HepG2 (cell line): ENCODE measurements around the gene NMRAL1. TPM values are rescaled to one million over a fixed set of nuclear protein-coding genes. Genes with fewer than 3 reads are reported as not detected.
A peak's percentile ranks its signal among the peaks of the same experiment; 100 is the strongest.

Experiments used
- ASH2L ChIP-seq: fragments of 300-600, 200-600 bp; sonication (generic); IDR thresholded peaks from 2 replicates; pipeline ENCODE4 v1.7.0; 2017; ENCODE audit warnings: low read depth, mild to moderate bottlenecking, moderate library complexity, mixed read lengths, low read length; ENCODE audit not compliant: insufficient read length
- CREB1 ChIP-seq, 2 experiments: fragments of 450-650 bp in 1 of 2; IDR thresholded peaks; 2 replicates each; pipeline ENCODE4 v1.6.1; 2016 to 2017; ENCODE audit warnings: control low read depth in 1 of 2, mild to moderate bottlenecking in 1 of 2, missing compliant biosample characterization in 1 of 2, missing genetic modification characterization in 1 of 2
- DNMT3B ChIP-seq: conservative IDR thresholded peaks from 2 replicates; pipeline ENCODE4 v1.6.1; 2016; ENCODE audit warnings: missing biosample characterization, control low read depth
- ETV5 ChIP-seq: IDR thresholded peaks from 2 replicates; pipeline ENCODE4 v1.6.1; 2018; ENCODE audit warnings: missing biosample characterization, missing genetic modification reagents, inconsistent platforms, borderline replicate concordance
- HNRNPH1 ChIP-seq: fragments of 200-400 bp; formaldehyde crosslinking; optimal IDR thresholded peaks from 2 replicates; pipeline ENCODE3; 2017; ENCODE audit warnings: mild to moderate bottlenecking, low read depth, low read length
- HOXA9 ChIP-seq: sonication (generic); formaldehyde crosslinking; IDR thresholded peaks from 2 replicates; pipeline ENCODE4 v1.8.1; 2022; ENCODE audit warnings: missing genetic modification reagents, mild to moderate bottlenecking, moderate library complexity, borderline replicate concordance
- HOXD1 ChIP-seq: sonication (generic); formaldehyde crosslinking; IDR thresholded peaks from 2 replicates; pipeline ENCODE4 v1.5.0; 2020; ENCODE audit warnings: missing genetic modification reagents
- NKX3-1 ChIP-seq: sonication (generic); formaldehyde crosslinking; IDR thresholded peaks from 2 replicates; pipeline ENCODE4 v1.5.0; 2020; ENCODE audit warnings: missing genetic modification reagents
- NRL ChIP-seq: sonication (generic); formaldehyde crosslinking; IDR thresholded peaks from 2 replicates; pipeline ENCODE4 v1.5.0; 2020; ENCODE audit warnings: missing genetic modification reagents, mild to moderate bottlenecking, moderate library complexity, borderline replicate concordance
- RBM22 ChIP-seq: fragments of 200-400 bp; formaldehyde crosslinking; optimal IDR thresholded peaks from 2 replicates; pipeline ENCODE3; 2017; ENCODE audit warnings: mild to moderate bottlenecking, low read length, moderate library complexity
- SNAPC2 ChIP-seq: sonication (generic); formaldehyde crosslinking; IDR thresholded peaks from 2 replicates; pipeline ENCODE4 v1.8.1; 2022; ENCODE audit warnings: mild to moderate bottlenecking, missing genetic modification reagents
- TARDBP ChIP-seq: sonication (generic); formaldehyde crosslinking; IDR thresholded peaks from 2 replicates; pipeline ENCODE4 v1.8.0; 2022; ENCODE audit warnings: mild to moderate bottlenecking, missing genetic modification reagents
- ZIK1 ChIP-seq: sonication (generic); formaldehyde crosslinking; IDR thresholded peaks from 2 replicates; pipeline ENCODE4 v1.5.0; 2020; ENCODE audit warnings: mild to moderate bottlenecking, low read depth, missing genetic modification reagents, borderline replicate concordance
- ZNF124 ChIP-seq: sonication (generic); formaldehyde crosslinking; IDR thresholded peaks from 2 replicates; pipeline ENCODE4 v1.4.0; 2020; ENCODE audit warnings: missing genetic modification reagents
- ZNF136 ChIP-seq: sonication (generic); formaldehyde crosslinking; IDR thresholded peaks from 2 replicates; pipeline ENCODE4 v1.8.1; 2022; ENCODE audit warnings: low read depth, mild to moderate bottlenecking, moderate library complexity, missing genetic modification reagents
- ZNF143 ChIP-seq: sonication (generic); formaldehyde crosslinking; IDR thresholded peaks from 2 replicates; pipeline ENCODE4 v1.4.0; 2020; ENCODE audit warnings: missing genetic modification reagents
- ZNF30 ChIP-seq: sonication (generic); formaldehyde crosslinking; IDR thresholded peaks from 2 replicates; pipeline ENCODE4 v1.5.0; 2020; ENCODE audit warnings: mild to moderate bottlenecking, missing genetic modification reagents
- ZNF343 ChIP-seq: sonication (generic); formaldehyde crosslinking; IDR thresholded peaks from 2 replicates; pipeline ENCODE4 v1.4.0; 2020; ENCODE audit warnings: mild to moderate bottlenecking, missing genetic modification reagents
- ZNF446 ChIP-seq: sonication (generic); formaldehyde crosslinking; IDR thresholded peaks from 2 replicates; pipeline ENCODE4 v1.5.0; 2020; ENCODE audit warnings: mild to moderate bottlenecking, missing genetic modification reagents
- ZNF468 ChIP-seq: sonication (generic); formaldehyde crosslinking; IDR thresholded peaks from 2 replicates; pipeline ENCODE4 v1.8.0; 2022; ENCODE audit warnings: mild to moderate bottlenecking, moderate library complexity, missing genetic modification reagents
- ZNF605 ChIP-seq: sonication (generic); formaldehyde crosslinking; IDR thresholded peaks from 2 replicates; pipeline ENCODE4 v1.8.0; 2022; ENCODE audit warnings: mild to moderate bottlenecking, missing genetic modification reagents
- ZNF670 ChIP-seq: sonication (generic); formaldehyde crosslinking; IDR thresholded peaks from 2 replicates; pipeline ENCODE4 v1.8.0; 2022; ENCODE audit warnings: mild to moderate bottlenecking, missing genetic modification reagents, borderline replicate concordance
- ZNF672 ChIP-seq: sonication (generic); formaldehyde crosslinking; IDR thresholded peaks from 2 replicates; pipeline ENCODE4 v1.8.1; 2022; ENCODE audit warnings: missing genetic modification reagents
- ZNF746 ChIP-seq: sonication (generic); formaldehyde crosslinking; IDR thresholded peaks from 2 replicates; pipeline ENCODE4 v1.8.0; 2022; ENCODE audit warnings: mild to moderate bottlenecking, missing genetic modification reagents
- ZNF780A ChIP-seq: sonication (generic); formaldehyde crosslinking; IDR thresholded peaks from 2 replicates; pipeline ENCODE4 v1.8.0; 2022; ENCODE audit warnings: mild to moderate bottlenecking, missing genetic modification reagents, moderate library complexity
- polyA plus RNA-seq, 8 experiments: library from polyadenylated mRNA; depleted of rRNA in 3 of 8; stranded (reverse) in 7 of 8; unstranded in 1 of 8; fragments of >200 nt; fragmentation: Illumina TruSeq in 4 of 8; extraction: Trizol in 4 of 8; gene quantifications; 2 replicates each; pipeline versions ENCODE4 v1.2.1 to v1.2.3, GENCODE V29; 2011 to 2016; ENCODE audit warnings: low read depth in 4 of 8, missing spikeins in 1 of 8, mixed read lengths in 1 of 8; ENCODE audit not compliant: insufficient read depth in 1 of 8
- total RNA-seq, 5 experiments: library from RNA; depleted of rRNA; stranded (reverse); fragments of >200 nt; fragmentation: Illumina TruSeq; extraction: Trizol; gene quantifications; 2 replicates each; pipeline ENCODE4 v1.2.3, GENCODE V29; 2016; ENCODE audit warnings: low read depth in 1 of 5
- TF ChIP-seq, protein P1 (sequence below): sonication (generic); formaldehyde crosslinking; IDR thresholded peaks from 2 replicates; pipeline ENCODE4 v1.8.1; 2023; ENCODE audit warnings: mild to moderate bottlenecking, missing genetic modification reagents
- TF ChIP-seq, protein P2 (sequence below): fragments of 450-650 bp; IDR thresholded peaks from 2 replicates; pipeline ENCODE4 v1.6.1; 2017
- TF ChIP-seq, protein P3 (sequence below): IDR thresholded peaks from 2 replicates; pipeline ENCODE4 v1.6.1; 2016; ENCODE audit warnings: low read depth, borderline replicate concordance

The NMRAL1 gene
- total and polyA plus RNA-seq, 2 of the 13 experiments (the other 11 are each of a cell fraction or from before 2014, with no cell fraction given): 30.8 to 33.1 TPM

DNA sequence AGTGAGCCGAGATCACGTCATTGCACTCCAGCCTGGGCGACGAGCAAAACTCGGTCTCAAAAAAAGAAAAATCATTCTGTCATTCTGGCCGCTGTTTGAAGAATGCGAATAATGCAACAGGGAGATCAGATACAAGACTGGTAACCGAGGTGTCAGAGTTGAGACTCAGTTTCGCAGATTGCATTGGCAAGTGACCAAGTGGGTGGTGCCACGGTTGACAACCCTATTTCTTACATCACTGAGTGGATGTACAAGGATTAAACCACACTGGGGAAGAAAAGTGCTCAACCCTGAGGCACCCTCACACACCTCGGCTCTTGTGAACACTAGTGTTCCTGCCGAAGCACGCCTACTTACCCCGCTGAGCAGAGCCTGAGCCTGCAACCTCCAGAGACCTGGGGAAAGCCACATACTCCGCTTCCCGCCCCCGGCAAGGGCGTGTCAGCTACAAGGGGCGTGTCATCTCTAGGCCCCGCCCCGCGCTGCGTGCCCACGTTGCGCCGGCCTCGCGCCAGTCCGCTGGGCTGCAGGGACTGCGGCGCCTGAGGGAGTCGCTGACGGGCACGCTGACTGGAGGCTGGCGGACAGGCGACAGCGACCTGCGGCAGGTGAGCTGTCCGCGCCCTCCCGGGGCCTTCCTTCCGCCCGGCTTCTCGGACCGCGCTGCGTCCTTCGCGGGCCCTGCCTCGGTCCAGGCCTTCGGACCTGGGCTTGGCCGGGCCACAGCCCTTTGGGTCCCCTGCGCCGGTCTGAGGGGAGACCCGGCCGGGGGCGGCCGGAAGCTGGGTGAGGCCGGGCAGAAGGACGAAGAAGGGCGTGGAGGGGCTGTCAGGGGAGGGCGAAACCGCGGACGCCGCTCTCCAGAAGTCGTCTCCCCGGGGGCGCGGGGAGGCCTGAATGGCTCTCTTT is 1.7 kb upstream of the NMRAL1 start, which contains the start of gene HMOX2 (continued):
- TF ChIP-seq, protein P1, sequence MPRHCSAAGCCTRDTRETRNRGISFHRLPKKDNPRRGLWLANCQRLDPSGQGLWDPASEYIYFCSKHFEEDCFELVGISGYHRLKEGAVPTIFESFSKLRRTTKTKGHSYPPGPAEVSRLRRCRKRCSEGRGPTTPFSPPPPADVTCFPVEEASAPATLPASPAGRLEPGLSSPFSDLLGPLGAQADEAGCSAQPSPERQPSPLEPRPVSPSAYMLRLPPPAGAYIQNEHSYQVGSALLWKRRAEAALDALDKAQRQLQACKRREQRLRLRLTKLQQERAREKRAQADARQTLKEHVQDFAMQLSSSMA (CRISPR knock-in tag): no peak; the same call in 1 of the 2 replicates
- no peak for TF ChIP-seq ZNF446 (CRISPR knock-in tag)
- TF ChIP-seq ZNF143: peak; percentile 50; the same call in 1 of the 2 replicates
- TF ChIP-seq TARDBP: peak; percentile 88
- no peak for TF ChIP-seq HOXA9
- TF ChIP-seq CREB1 (IDR thresholded peaks at IDR 0.05): peak; percentile 74
- TF ChIP-seq CREB1 (CRISPR knock-in tag; IDR thresholded peaks at IDR 0.05): no peak
- TF ChIP-seq ZNF605: 0 out of 2 replicates have a peak, but pooled peaks have one; percentile 8
- TF ChIP-seq RBM22: no peak
- TF ChIP-seq ZNF124 (CRISPR knock-in tag): peak; percentile 88; the same call in 1 of the 2 replicates
- peak; percentile 82; the same call in 1 of the 2 replicates for TF ChIP-seq ZIK1
- TF ChIP-seq ZNF30 (CRISPR knock-in tag): no peak
- TF ChIP-seq ASH2L: peak; percentile 7
- no peak for TF ChIP-seq ZNF780A (CRISPR knock-in tag)
- no peak for TF ChIP-seq ZNF672 (CRISPR knock-in tag)
- peak; percentile 90 for TF ChIP-seq NRL
- no peak; the same call in 1 of the 2 replicates for TF ChIP-seq DNMT3B (CRISPR knock-in tag)
- TF ChIP-seq ETV5: peak; percentile 80
- peak; percentile 46; the same call in 1 of the 2 replicates for TF ChIP-seq ZNF343 (CRISPR knock-in tag)
- peak; percentile 52; the same call in 1 of the 2 replicates for TF ChIP-seq HOXD1 (CRISPR knock-in tag)
- TF ChIP-seq ZNF746 (CRISPR knock-in tag): peak; percentile 45; the same call in 1 of the 2 replicates
- peak; percentile 95 for TF ChIP-seq SNAPC2 (CRISPR knock-in tag)
- no peak for TF ChIP-seq ZNF670 (CRISPR knock-in tag)
- TF ChIP-seq ZNF468 (CRISPR knock-in tag): no peak
- peak; percentile 85; the same call in 1 of the 2 replicates for TF ChIP-seq ZNF136 (CRISPR knock-in tag)
- TF ChIP-seq HNRNPH1: no peak
- TF ChIP-seq NKX3-1 (CRISPR knock-in tag): no peak
- TF ChIP-seq, protein P2, sequence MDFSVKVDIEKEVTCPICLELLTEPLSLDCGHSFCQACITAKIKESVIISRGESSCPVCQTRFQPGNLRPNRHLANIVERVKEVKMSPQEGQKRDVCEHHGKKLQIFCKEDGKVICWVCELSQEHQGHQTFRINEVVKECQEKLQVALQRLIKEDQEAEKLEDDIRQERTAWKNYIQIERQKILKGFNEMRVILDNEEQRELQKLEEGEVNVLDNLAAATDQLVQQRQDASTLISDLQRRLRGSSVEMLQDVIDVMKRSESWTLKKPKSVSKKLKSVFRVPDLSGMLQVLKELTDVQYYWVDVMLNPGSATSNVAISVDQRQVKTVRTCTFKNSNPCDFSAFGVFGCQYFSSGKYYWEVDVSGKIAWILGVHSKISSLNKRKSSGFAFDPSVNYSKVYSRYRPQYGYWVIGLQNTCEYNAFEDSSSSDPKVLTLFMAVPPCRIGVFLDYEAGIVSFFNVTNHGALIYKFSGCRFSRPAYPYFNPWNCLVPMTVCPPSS: no peak
- TF ChIP-seq, protein P3, sequence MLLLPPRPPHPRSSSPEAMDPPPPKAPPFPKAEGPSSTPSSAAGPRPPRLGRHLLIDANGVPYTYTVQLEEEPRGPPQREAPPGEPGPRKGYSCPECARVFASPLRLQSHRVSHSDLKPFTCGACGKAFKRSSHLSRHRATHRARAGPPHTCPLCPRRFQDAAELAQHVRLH (CRISPR knock-in tag): peak; percentile 91; the same call in 1 of the 2 replicates
